ENCODE data around the gene ERICH6B.
"Not testable (repeated sequence)": the region's sequence is repeated elsewhere in the genome, so short reads cannot be mapped to it uniquely, and the experiment has no call there.

ERICH6B gene

DNA sequence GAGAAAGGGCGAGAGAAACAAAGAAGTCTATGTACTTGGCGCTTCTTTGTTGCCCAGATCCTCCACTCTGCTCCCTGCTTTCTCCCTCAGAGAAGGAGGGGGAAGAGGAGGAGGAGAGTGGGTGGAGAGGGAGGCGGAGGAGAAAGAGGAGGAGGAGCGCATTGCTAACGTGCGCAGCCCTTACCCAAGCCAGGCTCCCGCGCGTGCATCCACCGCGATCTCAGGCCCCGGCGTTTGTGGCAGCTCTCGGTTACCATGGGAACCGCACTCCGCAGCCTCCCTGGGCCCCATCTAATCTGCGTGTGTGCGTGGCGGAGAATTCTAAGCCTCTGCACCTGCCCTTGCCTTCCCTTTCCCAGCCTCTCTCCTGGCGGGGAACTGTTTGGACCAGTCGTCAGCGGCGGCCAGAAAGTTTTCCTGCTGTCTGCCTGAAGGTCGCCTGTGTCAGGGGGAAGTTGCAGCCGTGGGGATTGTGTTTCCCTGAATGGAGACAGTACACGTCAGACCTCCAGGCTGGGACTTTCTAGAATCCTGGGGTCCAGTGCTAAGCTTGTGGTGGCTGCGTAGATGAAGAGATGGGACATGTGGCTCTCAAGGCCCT, at the start of gene ERICH6B:
Gene ERICH6B, minus strand, starts transcription at position 239 of the 601 bp plus-strand sequence. CDS start 18,734 bp downstream, outside the sequence.
- DNase-seq (ENCODE audit: low read depth): peak; percentile 69
- TF ChIP-seq, protein P1, sequence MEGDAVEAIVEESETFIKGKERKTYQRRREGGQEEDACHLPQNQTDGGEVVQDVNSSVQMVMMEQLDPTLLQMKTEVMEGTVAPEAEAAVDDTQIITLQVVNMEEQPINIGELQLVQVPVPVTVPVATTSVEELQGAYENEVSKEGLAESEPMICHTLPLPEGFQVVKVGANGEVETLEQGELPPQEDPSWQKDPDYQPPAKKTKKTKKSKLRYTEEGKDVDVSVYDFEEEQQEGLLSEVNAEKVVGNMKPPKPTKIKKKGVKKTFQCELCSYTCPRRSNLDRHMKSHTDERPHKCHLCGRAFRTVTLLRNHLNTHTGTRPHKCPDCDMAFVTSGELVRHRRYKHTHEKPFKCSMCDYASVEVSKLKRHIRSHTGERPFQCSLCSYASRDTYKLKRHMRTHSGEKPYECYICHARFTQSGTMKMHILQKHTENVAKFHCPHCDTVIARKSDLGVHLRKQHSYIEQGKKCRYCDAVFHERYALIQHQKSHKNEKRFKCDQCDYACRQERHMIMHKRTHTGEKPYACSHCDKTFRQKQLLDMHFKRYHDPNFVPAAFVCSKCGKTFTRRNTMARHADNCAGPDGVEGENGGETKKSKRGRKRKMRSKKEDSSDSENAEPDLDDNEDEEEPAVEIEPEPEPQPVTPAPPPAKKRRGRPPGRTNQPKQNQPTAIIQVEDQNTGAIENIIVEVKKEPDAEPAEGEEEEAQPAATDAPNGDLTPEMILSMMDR (conservative IDR thresholded peaks at IDR 0.05; ENCODE audit: low read depth, low read length): no peak
- H3K4me3 ChIP-seq (ENCODE audit: low read length): peak within 1 kb of the TSS; percentile 33

DNA sequence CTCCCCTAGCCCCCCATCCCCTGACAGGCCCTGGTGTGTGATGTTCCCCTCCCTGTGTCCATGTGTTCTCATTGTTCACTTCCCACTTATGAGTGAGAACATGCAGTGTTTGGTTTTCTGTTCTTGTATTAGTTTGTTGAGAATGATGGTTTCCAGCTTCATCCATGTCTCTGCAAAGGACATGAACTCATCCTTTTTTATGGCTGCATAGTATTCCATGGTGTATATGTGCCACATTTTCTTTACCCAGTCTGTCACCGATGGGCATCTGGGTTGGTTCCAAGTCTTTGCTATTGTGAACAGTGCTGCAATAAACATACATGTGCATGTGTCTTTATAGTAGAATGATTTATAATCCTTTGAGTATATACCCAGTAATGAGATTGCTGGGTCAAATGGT, 47.4 kb upstream of the ERICH6B start:
- DNase-seq (ENCODE audit: low read depth); H3K4me3 ChIP-seq (ENCODE audit: low read length): not testable (repeated sequence)

DNA sequence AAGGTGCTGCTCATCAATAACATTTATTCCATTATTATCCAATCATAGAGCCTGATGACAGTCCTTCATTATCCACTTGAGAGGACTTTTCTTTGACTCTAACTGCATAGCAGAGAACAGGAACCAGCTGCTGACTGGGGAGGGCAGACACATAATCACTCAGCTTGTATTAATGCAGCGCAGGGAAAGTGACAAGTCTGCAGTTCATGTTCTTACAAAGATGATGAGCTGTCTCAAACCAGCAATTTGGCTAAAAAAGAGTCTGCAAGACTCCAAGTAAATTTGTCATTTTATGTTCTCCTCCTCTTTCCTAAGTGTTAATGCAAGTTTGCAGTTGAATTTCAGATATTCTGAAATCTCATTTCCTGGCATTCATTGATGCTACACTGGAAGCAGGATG, 46.6 kb upstream of the ERICH6B start:
- DNase-seq (ENCODE audit: low read depth): no peak
- no peak overlapping the region for H3K4me3 ChIP-seq (ENCODE audit: low read length)
- TF ChIP-seq, protein P1 (conservative IDR thresholded peaks at IDR 0.05; ENCODE audit: low read depth, low read length): no peak

DNA sequence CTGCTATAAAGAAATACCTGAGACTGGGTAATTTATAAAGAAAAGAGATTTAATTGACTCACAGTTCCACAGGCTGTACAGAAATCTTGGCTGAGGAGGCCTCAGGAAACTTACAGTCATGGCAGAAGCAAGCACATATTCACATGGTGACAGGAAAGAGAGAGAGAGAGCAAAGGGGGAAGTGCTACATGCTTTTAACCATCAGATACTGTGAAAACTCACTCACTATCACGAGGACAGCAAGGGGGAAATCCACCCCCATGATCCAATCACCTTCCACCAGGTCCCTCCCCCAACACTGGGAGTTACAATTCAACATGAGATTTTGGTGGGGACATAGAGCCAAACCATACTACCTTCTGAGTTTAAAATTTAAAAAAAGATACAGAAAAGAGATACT, 44.9 kb upstream of the ERICH6B start:
- not testable (repeated sequence) for DNase-seq (ENCODE audit: low read depth); H3K4me3 ChIP-seq (ENCODE audit: low read length)

DNA sequence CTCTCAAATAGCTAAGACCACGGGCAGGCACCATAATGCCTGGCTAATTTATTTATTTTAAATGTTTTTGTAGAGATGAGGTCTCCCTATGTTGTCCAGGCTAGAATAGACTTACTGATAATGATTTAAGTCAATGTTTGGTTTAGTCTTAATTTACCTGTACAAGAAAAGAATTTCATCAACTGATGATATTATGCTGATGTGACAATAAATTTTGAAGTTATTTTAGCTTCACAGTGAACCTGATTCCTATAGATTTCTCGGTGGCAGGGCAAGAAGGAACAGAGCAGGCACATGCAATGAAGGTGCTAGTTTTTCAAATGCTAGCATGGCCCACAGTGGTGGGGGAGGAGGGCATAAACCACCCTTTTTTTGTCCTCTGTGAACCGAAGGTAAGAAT, 44.0 kb upstream of the ERICH6B start:
- TF ChIP-seq, protein P1 (conservative IDR thresholded peaks at IDR 0.05; ENCODE audit: low read depth, low read length): no peak
- no peak for DNase-seq (ENCODE audit: low read depth)
- H3K4me3 ChIP-seq (ENCODE audit: low read length): no peak overlapping the region

- no peak for DNase-seq (ENCODE audit: low read depth)
- TF ChIP-seq, protein P1 (conservative IDR thresholded peaks at IDR 0.05; ENCODE audit: low read depth, low read length): no peak
- no peak overlapping the region for H3K4me3 ChIP-seq (ENCODE audit: low read length)
Measured at GRCh38 chr13:45658586-45659235, 43.2 kb upstream of the ERICH6B start.

GRCh38 chr13:45654633-45655349, 39.3 kb upstream of the ERICH6B start:
- no peak for DNase-seq (ENCODE audit: low read depth)
- no peak overlapping the region for H3K4me3 ChIP-seq (ENCODE audit: low read length)
- TF ChIP-seq, protein P1 (conservative IDR thresholded peaks at IDR 0.05; ENCODE audit: low read depth, low read length): no peak

DNA sequence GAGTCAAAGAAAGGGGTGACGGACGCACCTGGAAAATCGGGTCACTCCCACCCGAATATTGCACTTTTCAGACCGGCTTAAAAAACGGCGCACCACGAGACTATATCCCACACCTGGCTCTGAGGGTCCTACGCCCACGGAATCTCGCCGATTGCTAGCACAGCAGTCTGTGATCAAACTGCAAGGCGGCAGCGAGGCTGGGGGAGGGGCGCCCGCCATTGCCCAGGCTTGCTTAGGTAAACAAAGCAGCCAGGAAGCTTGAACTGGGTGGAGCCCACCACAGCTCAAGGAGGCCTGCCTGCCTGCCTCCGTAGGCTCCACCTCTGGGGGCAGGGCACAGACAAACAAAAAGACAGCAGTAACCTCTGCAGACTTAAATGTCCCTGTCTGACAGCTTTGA, 29.7 kb upstream of the ERICH6B start:
- not testable (repeated sequence) for DNase-seq (ENCODE audit: low read depth); H3K4me3 ChIP-seq (ENCODE audit: low read length)

DNA sequence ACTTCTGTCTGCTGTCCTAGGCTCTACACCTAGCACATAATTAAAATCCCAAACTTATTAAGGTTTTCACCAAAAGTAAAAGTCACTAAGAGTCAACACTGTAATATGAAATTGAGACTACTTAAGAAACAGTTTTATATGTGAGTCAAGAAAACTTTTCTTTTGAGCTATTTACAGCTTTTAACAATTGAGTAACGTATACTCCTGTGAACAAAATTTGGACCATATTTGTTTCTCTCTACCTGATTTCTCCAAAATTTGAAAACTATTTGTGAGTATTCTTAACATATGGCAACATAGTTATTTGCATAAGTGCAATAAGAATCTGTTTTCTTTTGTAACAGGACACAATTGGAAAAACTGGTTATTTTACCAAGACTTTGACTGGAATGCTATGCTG, 26.6 kb upstream of the ERICH6B start:
- not testable (repeated sequence) for DNase-seq (ENCODE audit: low read depth)

GRCh38 chr13:45635291-45635690, 19.8 kb upstream of the ERICH6B start:
- DNase-seq (ENCODE audit: low read depth); H3K4me3 ChIP-seq (ENCODE audit: low read length): not testable (repeated sequence)

More for the DNA sequence above, 26.6 kb upstream of the ERICH6B start:
- not testable (repeated sequence) for H3K4me3 ChIP-seq (ENCODE audit: low read length)
